Stimulated activated CD4-positive, alpha-beta T cell treated with anti-CD3 and anti-CD28 coated beads, Interleukin-4, amount 100 ng/mL, for 48 hours (primary cell): ENCODE results near the gene SLC16A6.
"Not testable (repeated sequence)": the region's sequence is repeated elsewhere in the genome, so short reads cannot be mapped to it uniquely, and the experiment has no call there.

Source experiments
- DNase-seq, 2 donors: peaks; one replicate each; pipeline ENCODE4 v3.0.0-alpha.2; 2020; ENCODE audit warnings: low read depth in 2 of 2

SLC16A6 gene

DNA sequence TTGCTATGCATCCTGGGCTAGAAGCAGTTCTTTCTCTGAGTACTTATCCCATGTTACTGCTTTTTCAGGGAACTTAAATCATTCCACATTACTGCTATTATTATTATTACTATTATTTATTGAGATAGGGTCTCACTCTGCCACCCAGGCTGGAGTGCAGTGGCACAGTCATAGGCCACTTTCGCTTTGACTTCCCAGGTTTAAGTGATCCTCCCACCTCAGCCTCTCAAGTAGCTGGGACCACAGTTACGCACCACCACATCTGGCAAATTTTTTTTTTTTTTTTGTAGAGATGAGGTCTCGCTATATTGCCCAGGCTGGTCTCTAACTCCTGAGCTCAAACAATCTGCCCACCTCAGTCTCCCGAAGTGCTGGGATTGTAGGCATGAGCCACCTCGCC lies 71.5 kb downstream of the SLC16A6 start:
- not testable (repeated sequence) for DNase-seq
